ENCODE data around the gene CETP.
"Not testable (repeated sequence)": the region's sequence is repeated elsewhere in the genome, so short reads cannot be mapped to it uniquely, and the experiment has no call there.

The CETP gene

GRCh38 chr16:57000271-57001025 lies 38.7 kb downstream of the CETP start:
- H3K9me3 ChIP-seq, result no peaks in the 10 kb centered on the region
- H3K4me1 ChIP-seq, result peaks cover 0 to 30% (median 26%) of the 10 kb centered on the region in 4 donors
- H3K27ac ChIP-seq, result peak overlapping the region; percentile 57 to 72
- TF ChIP-seq CTCF (IDR thresholded peaks at IDR 0.05), result no peak
- H3K36me3 ChIP-seq, result peaks cover 0 to 8% (median 0%) of the 10 kb centered on the region in 3 donors
- H3K4me3 ChIP-seq, result no peak overlapping the region
- intact Hi-C loops (cut with DNase I; ENCODE audit: low total_unique reads), result no loop called here
- peak; percentile 77 to 87 for DNase-seq
- no peaks in the 10 kb centered on the region for H3K27me3 ChIP-seq

- no peak for TF ChIP-seq CTCF (IDR thresholded peaks at IDR 0.05)
- peaks cover 0 to 26% (median 24%) of the 10 kb centered on the region in 4 donors for H3K4me1 ChIP-seq
- H3K36me3 ChIP-seq, result peaks cover 0 to 8% (median 0%) of the 10 kb centered on the region in 3 donors
- H3K27ac ChIP-seq, result peak overlapping the region; percentile 54 to 72
- no peak for DNase-seq
- no peaks in the 10 kb centered on the region for H3K9me3 ChIP-seq
- H3K27me3 ChIP-seq, result no peaks in the 10 kb centered on the region
- H3K4me3 ChIP-seq, result no peak overlapping the region
- intact Hi-C loops (cut with DNase I; ENCODE audit: low total_unique reads), result no loop called here
Observed at GRCh38 chr16:57001026-57001679, 39.4 kb downstream of the CETP start.

GRCh38 chr16:57003439-57004386 lies 42.0 kb downstream of the CETP start:
- Histone ChIP-seq H3K27me3 (no peaks in the 10 kb centered on the region), H3K4me1 (peaks cover 0 to 26% (median 24%) of the 10 kb centered on the region in 4 donors), H3K27ac (no peak overlapping the region), H3K4me3 (no peak overlapping the region), H3K9me3 (no peaks in the 10 kb centered on the region), H3K36me3 (peaks cover 0 to 8% (median 0%) of the 10 kb centered on the region in 3 donors)
- peak in 1 of 2 donors; percentile 35 for DNase-seq
- intact Hi-C loops (cut with DNase I; ENCODE audit: low total_unique reads), result no loop called here
- no peak for TF ChIP-seq CTCF (IDR thresholded peaks at IDR 0.05)

GRCh38 chr16:57004387-57005250 lies 42.9 kb downstream of the CETP start:
- intact Hi-C loops (cut with DNase I; ENCODE audit: low total_unique reads), result no loop called here
- H3K36me3 ChIP-seq, result peaks cover 0 to 8% (median 0%) of the 10 kb centered on the region in 3 donors
- no peaks in the 10 kb centered on the region for H3K27me3 ChIP-seq
- no peak for TF ChIP-seq CTCF (IDR thresholded peaks at IDR 0.05)
- DNase-seq, result peak in 1 of 2 donors; percentile 33
- no peaks in the 10 kb centered on the region for H3K9me3 ChIP-seq
- H3K27ac ChIP-seq, result no peak overlapping the region
- H3K4me3 ChIP-seq, result no peak overlapping the region
- peaks cover 0 to 18% (median 16%) of the 10 kb centered on the region in 4 donors for H3K4me1 ChIP-seq

- H3K27ac ChIP-seq; H3K9me3 ChIP-seq; DNase-seq; intact Hi-C loops (cut with DNase I; ENCODE audit: low total_unique reads); H3K4me1 ChIP-seq; H3K36me3 ChIP-seq; H3K4me3 ChIP-seq; H3K27me3 ChIP-seq: not testable (repeated sequence)
Observed at GRCh38 chr16:57005597-57005996, 43.8 kb downstream of the CETP start.
